ENCODE data around the gene PRDM16.
"Not testable (repeated sequence)": the region's sequence is repeated elsewhere in the genome, so short reads cannot be mapped to it uniquely, and the experiment has no call there.

PRDM16 gene

GRCh38 chr1:3279182-3279470, 210.1 kb downstream of the PRDM16 start:
- Histone ChIP-seq H3K27me3 (ENCODE audit: insufficient read depth, insufficient read length) (no peaks in the 10 kb centered on the region), H3K9ac (ENCODE audit: insufficient read length, low read depth) (peak overlapping the region; percentile 4), H3K4me3 (ENCODE audit: insufficient read length, low read depth) (no peak overlapping the region), H3K4me1 (ENCODE audit: insufficient read depth, insufficient read length) (no peaks in the 10 kb centered on the region), H3K36me3 (ENCODE audit: insufficient read depth, insufficient read length, low read length) (no peaks in the 10 kb centered on the region), H3K9me3 (ENCODE audit: insufficient read depth, low read length) (no peaks in the 10 kb centered on the region)
- no peak for TF ChIP-seq YY1 (IDR thresholded peaks at IDR 0.05; ENCODE audit: insufficient read depth, insufficient read length)
- TF ChIP-seq ZNF274 (IDR thresholded peaks at IDR 0.05; ENCODE audit: low read depth, low read length), result no peak
- TF ChIP-seq SUZ12 (IDR thresholded peaks at IDR 0.05; ENCODE audit: extremely low read depth, insufficient read depth, insufficient read length), result no peak
- no peak for DNase-seq (ENCODE audit: low read depth, low spot score)

DNA sequence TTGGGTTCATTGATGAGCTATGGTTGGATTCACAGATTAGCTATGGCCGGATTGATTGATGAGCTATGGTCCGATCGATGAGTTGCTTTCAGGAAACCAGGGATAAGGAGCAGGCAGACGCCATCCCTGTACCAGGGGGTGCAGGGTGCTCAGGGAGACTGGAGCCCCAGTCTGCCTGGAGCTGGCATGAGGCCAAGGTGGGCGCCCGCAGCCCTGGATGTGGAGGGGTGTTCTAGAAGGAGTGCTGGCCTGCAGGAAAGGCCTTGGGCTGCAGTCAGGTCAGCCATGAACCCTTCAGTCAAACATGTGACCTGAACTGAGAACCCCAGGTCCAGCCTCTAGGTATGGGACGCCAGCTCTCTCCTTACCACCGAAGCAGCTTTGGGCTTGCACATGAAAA, 212.7 kb downstream of the PRDM16 start:
- Histone ChIP-seq H3K9ac (ENCODE audit: insufficient read length, low read depth) (no peak overlapping the region), H3K9me3 (ENCODE audit: insufficient read depth, low read length) (no peaks in the 10 kb centered on the region), H3K27me3 (ENCODE audit: insufficient read depth, insufficient read length) (no peaks in the 10 kb centered on the region), H3K4me3 (ENCODE audit: insufficient read length, low read depth) (no peak overlapping the region), H3K4me1 (ENCODE audit: insufficient read depth, insufficient read length) (peaks cover 5% of the 10 kb centered on the region), H3K36me3 (ENCODE audit: insufficient read depth, insufficient read length, low read length) (no peaks in the 10 kb centered on the region)
- no peak for TF ChIP-seq ZNF274 (IDR thresholded peaks at IDR 0.05; ENCODE audit: low read depth, low read length)
- no peak for TF ChIP-seq SUZ12 (IDR thresholded peaks at IDR 0.05; ENCODE audit: extremely low read depth, insufficient read depth, insufficient read length)
- TF ChIP-seq YY1 (IDR thresholded peaks at IDR 0.05; ENCODE audit: insufficient read depth, insufficient read length), result no peak
- DNase-seq (ENCODE audit: low read depth, low spot score), result no peak

DNA sequence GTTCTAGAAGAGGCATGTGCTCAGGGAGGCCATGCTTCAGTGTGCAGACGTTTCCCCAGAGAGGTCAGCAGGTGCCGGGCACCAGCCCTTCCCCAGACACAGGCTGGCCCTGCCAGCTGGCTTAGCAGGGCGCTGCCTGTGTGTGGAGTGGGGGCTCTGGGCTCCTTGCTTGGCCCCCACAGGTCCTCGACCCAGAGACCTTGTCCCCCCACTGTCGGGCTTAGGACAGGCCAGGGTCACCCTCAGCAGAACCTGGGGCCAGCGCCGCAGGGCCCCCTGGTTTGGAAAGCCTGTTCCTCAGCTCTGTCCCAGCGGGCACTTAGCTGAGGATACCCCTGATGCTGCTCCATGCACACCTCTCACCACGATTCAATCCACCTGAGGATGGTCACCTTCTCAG, 213.2 kb downstream of the PRDM16 start:
- TF ChIP-seq SUZ12 (IDR thresholded peaks at IDR 0.05; ENCODE audit: extremely low read depth, insufficient read depth, insufficient read length) (no peak), YY1 (IDR thresholded peaks at IDR 0.05; ENCODE audit: insufficient read depth, insufficient read length) (no peak), ZNF274 (IDR thresholded peaks at IDR 0.05; ENCODE audit: low read depth, low read length) (no peak)
- Histone ChIP-seq H3K9ac (ENCODE audit: insufficient read length, low read depth) (no peak overlapping the region), H3K9me3 (ENCODE audit: insufficient read depth, low read length) (no peaks in the 10 kb centered on the region), H3K27me3 (ENCODE audit: insufficient read depth, insufficient read length) (no peaks in the 10 kb centered on the region), H3K4me3 (ENCODE audit: insufficient read length, low read depth) (no peak overlapping the region), H3K36me3 (ENCODE audit: insufficient read depth, insufficient read length, low read length) (no peaks in the 10 kb centered on the region), H3K4me1 (ENCODE audit: insufficient read depth, insufficient read length) (peaks cover 5% of the 10 kb centered on the region)
- DNase-seq (ENCODE audit: low read depth, low spot score), result no peak

DNA sequence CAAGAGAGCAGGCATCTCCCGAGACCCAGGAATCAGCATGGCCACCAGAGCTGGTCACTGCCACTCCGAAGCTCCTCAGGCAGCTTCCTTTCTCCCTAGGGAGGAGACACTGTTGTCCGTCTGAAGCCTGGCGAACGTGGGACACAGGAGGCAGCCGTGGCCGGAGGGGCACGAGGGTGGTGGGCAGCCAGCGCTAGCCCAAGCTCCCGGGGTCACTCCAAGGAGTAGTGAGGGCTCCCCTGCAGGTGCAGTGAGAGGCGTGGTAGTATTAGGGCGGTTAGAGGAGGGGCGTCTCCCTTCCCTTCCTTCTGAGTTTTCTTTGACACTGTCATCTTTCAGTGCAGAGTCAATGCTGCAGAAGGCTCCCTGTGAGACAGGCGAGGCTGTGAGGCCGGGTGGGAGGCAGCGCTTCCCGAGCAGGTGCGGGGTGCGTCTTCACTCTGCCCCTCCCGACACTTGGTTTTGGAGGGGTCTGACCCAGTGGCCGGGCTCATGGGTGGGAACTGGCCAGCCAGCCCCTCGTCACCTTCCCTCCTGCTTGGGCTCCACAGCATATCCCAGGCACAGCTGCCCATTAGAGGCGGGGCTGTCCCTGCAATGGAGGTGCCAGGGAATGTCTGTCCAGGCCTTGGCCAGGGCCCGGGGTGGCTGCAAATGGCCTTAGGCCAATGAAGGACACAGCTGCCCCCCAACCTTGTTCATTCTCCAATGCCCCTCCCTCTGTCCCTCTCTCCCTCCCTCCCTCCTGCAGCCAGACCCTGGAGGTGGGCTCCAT, 213.8 kb downstream of the PRDM16 start:
- Histone ChIP-seq H3K9me3 (ENCODE audit: insufficient read depth, low read length) (no peaks in the 10 kb centered on the region), H3K36me3 (ENCODE audit: insufficient read depth, insufficient read length, low read length) (no peaks in the 10 kb centered on the region), H3K9ac (ENCODE audit: insufficient read length, low read depth) (no peak overlapping the region), H3K4me1 (ENCODE audit: insufficient read depth, insufficient read length) (peaks cover 5% of the 10 kb centered on the region), H3K27me3 (ENCODE audit: insufficient read depth, insufficient read length) (no peaks in the 10 kb centered on the region), H3K4me3 (ENCODE audit: insufficient read length, low read depth) (no peak overlapping the region)
- DNase-seq (ENCODE audit: low read depth, low spot score), result no peak
- no peak for TF ChIP-seq YY1 (IDR thresholded peaks at IDR 0.05; ENCODE audit: insufficient read depth, insufficient read length)
- TF ChIP-seq SUZ12 (IDR thresholded peaks at IDR 0.05; ENCODE audit: extremely low read depth, insufficient read depth, insufficient read length), result no peak
- TF ChIP-seq ZNF274 (IDR thresholded peaks at IDR 0.05; ENCODE audit: low read depth, low read length), result no peak

GRCh38 chr1:3283849-3284248, 214.8 kb downstream of the PRDM16 start:
- peak; percentile 5 for DNase-seq (ENCODE audit: low read depth, low spot score)
- H3K36me3 ChIP-seq (ENCODE audit: insufficient read depth, insufficient read length, low read length), result no peaks in the 10 kb centered on the region
- TF ChIP-seq SUZ12 (IDR thresholded peaks at IDR 0.05; ENCODE audit: extremely low read depth, insufficient read depth, insufficient read length) (no peak), YY1 (IDR thresholded peaks at IDR 0.05; ENCODE audit: insufficient read depth, insufficient read length) (no peak), ZNF274 (IDR thresholded peaks at IDR 0.05; ENCODE audit: low read depth, low read length) (no peak)
- no peak overlapping the region for H3K9ac ChIP-seq (ENCODE audit: insufficient read length, low read depth)
- H3K27me3 ChIP-seq (ENCODE audit: insufficient read depth, insufficient read length), result no peaks in the 10 kb centered on the region
- peaks cover 5% of the 10 kb centered on the region for H3K4me1 ChIP-seq (ENCODE audit: insufficient read depth, insufficient read length)
- no peak overlapping the region for H3K4me3 ChIP-seq (ENCODE audit: insufficient read length, low read depth)
- no peaks in the 10 kb centered on the region for H3K9me3 ChIP-seq (ENCODE audit: insufficient read depth, low read length)

DNA sequence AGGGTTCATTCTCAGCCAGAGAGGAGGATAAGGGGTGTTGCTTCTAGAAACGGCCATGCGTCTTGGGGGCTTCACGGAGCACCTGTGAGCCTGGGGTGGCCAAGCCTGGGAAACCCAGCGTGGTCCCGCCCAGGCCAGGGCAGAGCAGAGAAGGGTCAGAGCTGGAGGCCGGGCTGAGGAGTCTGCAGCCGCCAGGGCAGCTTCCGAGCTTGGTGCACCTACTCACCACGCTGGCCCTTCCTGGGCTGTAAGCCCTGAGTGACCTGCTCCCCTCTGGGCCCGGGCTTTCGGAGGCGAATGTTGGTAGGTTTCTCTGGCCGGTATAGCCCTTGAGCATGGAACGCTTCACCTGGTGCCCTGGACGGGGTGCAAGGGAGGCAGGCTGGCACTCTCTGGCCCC, 215.7 kb downstream of the PRDM16 start:
- no peaks in the 10 kb centered on the region for H3K9me3 ChIP-seq (ENCODE audit: insufficient read depth, low read length)
- DNase-seq (ENCODE audit: low read depth, low spot score), result no peak
- H3K4me3 ChIP-seq (ENCODE audit: insufficient read length, low read depth), result no peak overlapping the region
- no peaks in the 10 kb centered on the region for H3K36me3 ChIP-seq (ENCODE audit: insufficient read depth, insufficient read length, low read length)
- no peaks in the 10 kb centered on the region for H3K27me3 ChIP-seq (ENCODE audit: insufficient read depth, insufficient read length)
- H3K4me1 ChIP-seq (ENCODE audit: insufficient read depth, insufficient read length), result peaks cover 5% of the 10 kb centered on the region
- TF ChIP-seq YY1 (IDR thresholded peaks at IDR 0.05; ENCODE audit: insufficient read depth, insufficient read length) (no peak), SUZ12 (IDR thresholded peaks at IDR 0.05; ENCODE audit: extremely low read depth, insufficient read depth, insufficient read length) (no peak), ZNF274 (IDR thresholded peaks at IDR 0.05; ENCODE audit: low read depth, low read length) (no peak)
- H3K9ac ChIP-seq (ENCODE audit: insufficient read length, low read depth), result no peak overlapping the region

GRCh38 chr1:3285106-3285740, 216.2 kb downstream of the PRDM16 start:
- no peak for TF ChIP-seq YY1 (IDR thresholded peaks at IDR 0.05; ENCODE audit: insufficient read depth, insufficient read length)
- TF ChIP-seq SUZ12 (IDR thresholded peaks at IDR 0.05; ENCODE audit: extremely low read depth, insufficient read depth, insufficient read length), result no peak
- TF ChIP-seq ZNF274 (IDR thresholded peaks at IDR 0.05; ENCODE audit: low read depth, low read length), result no peak
- Histone ChIP-seq H3K9ac (ENCODE audit: insufficient read length, low read depth) (no peak overlapping the region), H3K27me3 (ENCODE audit: insufficient read depth, insufficient read length) (no peaks in the 10 kb centered on the region)

GRCh38 chr1:3287095-3287494, 218.1 kb downstream of the PRDM16 start:
- H3K4me3 ChIP-seq (ENCODE audit: insufficient read length, low read depth); H3K36me3 ChIP-seq (ENCODE audit: insufficient read depth, insufficient read length, low read length); H3K9me3 ChIP-seq (ENCODE audit: insufficient read depth, low read length); H3K4me1 ChIP-seq (ENCODE audit: insufficient read depth, insufficient read length); H3K27me3 ChIP-seq (ENCODE audit: insufficient read depth, insufficient read length); H3K9ac ChIP-seq (ENCODE audit: insufficient read length, low read depth); DNase-seq (ENCODE audit: low read depth, low spot score): not testable (repeated sequence)

More at GRCh38 chr1:3285106-3285740, 216.2 kb downstream of the PRDM16 start:
- H3K4me3 ChIP-seq (ENCODE audit: insufficient read length, low read depth), result no peak overlapping the region
- H3K4me1 ChIP-seq (ENCODE audit: insufficient read depth, insufficient read length), result peaks cover 5% of the 10 kb centered on the region
- no peaks in the 10 kb centered on the region for H3K9me3 ChIP-seq (ENCODE audit: insufficient read depth, low read length)
- no peak for DNase-seq (ENCODE audit: low read depth, low spot score)
- no peaks in the 10 kb centered on the region for H3K36me3 ChIP-seq (ENCODE audit: insufficient read depth, insufficient read length, low read length)
